HUES64 (cell line): ENCODE results near the gene NCAPH2. TPM values are rescaled to one million over a fixed set of nuclear protein-coding genes. Genes with fewer than 3 reads are reported as not detected.

Source experiments
- H3K27ac ChIP-seq: 2 replicates; pipeline ENCODE4 v1.7.0; 2013; ENCODE audit warnings: low read depth, low read length, inconsistent platforms
- H3K27me3 ChIP-seq: 2 replicates; pipeline ENCODE4 v1.6.1; 2013; ENCODE audit warnings: mild to moderate bottlenecking, low read length; ENCODE audit not compliant: insufficient read depth
- H3K36me3 ChIP-seq: 2 replicates; pipeline ENCODE4 v1.6.1; 2013; ENCODE audit warnings: mild to moderate bottlenecking, low read length; ENCODE audit not compliant: insufficient read depth
- H3K4me1 ChIP-seq: 2 replicates; pipeline ENCODE4 v1.6.1; 2013; ENCODE audit warnings: mild to moderate bottlenecking, low read length, moderate library complexity; ENCODE audit not compliant: insufficient read depth
- H3K4me3 ChIP-seq: 2 replicates; pipeline ENCODE4 v1.5.1; 2013; ENCODE audit warnings: mild to moderate bottlenecking, low read length, moderate library complexity
- H3K9ac ChIP-seq: 2 replicates; pipeline ENCODE4 v1.6.1; 2013; ENCODE audit warnings: mild to moderate bottlenecking, low read depth, low read length
- H3K9me3 ChIP-seq: 2 replicates; pipeline ENCODE4 v1.6.1; 2013; ENCODE audit warnings: low read depth, low read length; ENCODE audit not compliant: insufficient read depth
- WGBS: fragments of 150-250, 120-280 bp; methylation state at CpG from one replicate; pipeline ENCODE4 v1.1.7; 2013; ENCODE audit warnings: missing lambda C conversion rate; 5-methylcytosine and 5-hydroxymethylcytosine counted together
- polyA plus RNA-seq, 2 experiments: library from polyadenylated mRNA; stranded (reverse); fragments of 50-300 nt; gene quantifications; one replicate each; pipeline ENCODE4 v1.2.3, GENCODE V29; 2013

NCAPH2 gene
- polyA plus RNA-seq (2013, experiment 1 of 2) = 42.2 TPM
- polyA plus RNA-seq (2013, experiment 2 of 2) = 35.4 TPM

- peak within 1 kb of the TSS; percentile 97 for H3K27ac ChIP-seq
- peak within 1 kb of the TSS; percentile 96 for H3K9ac ChIP-seq
- under 1% methylated on average over 66 of the region's 76 CpGs for WGBS
- peak within 1 kb of the TSS; percentile 99 for H3K4me3 ChIP-seq
- no peaks in the 10 kb centered on the region for H3K27me3 ChIP-seq
- H3K36me3 ChIP-seq = peaks cover 21% of the 10 kb centered on the region
- no peaks in the 10 kb centered on the region for H3K9me3 ChIP-seq
- peaks cover 7% of the 10 kb centered on the region for H3K4me1 ChIP-seq
Measured at GRCh38 chr22:50507991-50508884, at the start of gene NCAPH2. TSS of gene NCAPH2 (plus strand) at chr22:50508224. CDS start at chr22:50508338, 114 bp downstream.

GRCh38 chr22:50459016-50459415 lies 49.0 kb upstream of the NCAPH2 start:
- H3K36me3 ChIP-seq = peaks cover 86% of the 10 kb centered on the region
- WGBS = 95% methylated on average over 22 of the region's 22 CpGs
- no peaks in the 10 kb centered on the region for H3K4me1 ChIP-seq

GRCh38 chr22:50459496-50460140 lies 48.4 kb upstream of the NCAPH2 start:
- H3K9me3 ChIP-seq = no peaks in the 10 kb centered on the region
- peaks cover 86% of the 10 kb centered on the region for H3K36me3 ChIP-seq
- no peaks in the 10 kb centered on the region for H3K27me3 ChIP-seq
- H3K4me3 ChIP-seq = no peak overlapping the region
- 95% methylated on average over 41 of the region's 41 CpGs for WGBS
- H3K27ac ChIP-seq = no peak overlapping the region
- H3K9ac ChIP-seq = no peak overlapping the region
- H3K4me1 ChIP-seq = no peaks in the 10 kb centered on the region

More at GRCh38 chr22:50459016-50459415, 49.0 kb upstream of the NCAPH2 start:
- Histone ChIP-seq H3K27me3 (no peaks in the 10 kb centered on the region), H3K4me3 (no peak overlapping the region), H3K9ac (no peak overlapping the region), H3K9me3 (no peaks in the 10 kb centered on the region), H3K27ac (no peak overlapping the region)

- WGBS = 97% methylated on average over 17 of the region's 17 CpGs
- no peak overlapping the region for H3K27ac ChIP-seq
- H3K27me3 ChIP-seq = no peaks in the 10 kb centered on the region
- no peaks in the 10 kb centered on the region for H3K9me3 ChIP-seq
- H3K9ac ChIP-seq = no peak overlapping the region
- H3K36me3 ChIP-seq = peaks cover 86% of the 10 kb centered on the region
- no peak overlapping the region for H3K4me3 ChIP-seq
- no peaks in the 10 kb centered on the region for H3K4me1 ChIP-seq
Measured at GRCh38 chr22:50460938-50461337, 47.1 kb upstream of the NCAPH2 start.

- Histone ChIP-seq H3K4me1 (no peaks in the 10 kb centered on the region), H3K36me3 (peaks cover 89% of the 10 kb centered on the region), H3K4me3 (no peak overlapping the region), H3K9ac (no peak overlapping the region), H3K27ac (no peak overlapping the region), H3K27me3 (no peaks in the 10 kb centered on the region), H3K9me3 (no peaks in the 10 kb centered on the region)
- 96% methylated on average over 26 of the region's 26 CpGs for WGBS
Measured at GRCh38 chr22:50461536-50461935, 46.5 kb upstream of the NCAPH2 start.

GRCh38 chr22:50461979-50462540 lies 46.0 kb upstream of the NCAPH2 start:
- no peak overlapping the region for H3K9ac ChIP-seq
- peaks cover 91% of the 10 kb centered on the region for H3K36me3 ChIP-seq
- H3K27me3 ChIP-seq = no peaks in the 10 kb centered on the region
- no peaks in the 10 kb centered on the region for H3K4me1 ChIP-seq
- no peak overlapping the region for H3K4me3 ChIP-seq
- 96% methylated on average over 30 of the region's 30 CpGs for WGBS
- no peak overlapping the region for H3K27ac ChIP-seq
- H3K9me3 ChIP-seq = no peaks in the 10 kb centered on the region

GRCh38 chr22:50463188-50463900 lies 44.7 kb upstream of the NCAPH2 start:
- no peaks in the 10 kb centered on the region for H3K27me3 ChIP-seq
- no peak overlapping the region for H3K9ac ChIP-seq
- 95% methylated on average over 28 of the region's 28 CpGs for WGBS
- H3K27ac ChIP-seq = no peak overlapping the region
- H3K4me3 ChIP-seq = no peak overlapping the region
- peaks cover 93% of the 10 kb centered on the region for H3K36me3 ChIP-seq
- no peaks in the 10 kb centered on the region for H3K9me3 ChIP-seq
- H3K4me1 ChIP-seq = no peaks in the 10 kb centered on the region

- Histone ChIP-seq H3K9ac (no peak overlapping the region), H3K9me3 (no peaks in the 10 kb centered on the region), H3K27me3 (no peaks in the 10 kb centered on the region), H3K36me3 (peaks cover 82% of the 10 kb centered on the region), H3K4me3 (no peak overlapping the region), H3K27ac (no peak overlapping the region), H3K4me1 (no peaks in the 10 kb centered on the region)
- WGBS = 93% methylated on average over 24 of the region's 24 CpGs
Measured at GRCh38 chr22:50464451-50464850, 43.6 kb upstream of the NCAPH2 start.

- H3K36me3 ChIP-seq = peaks cover 73% of the 10 kb centered on the region
- H3K9me3 ChIP-seq = no peaks in the 10 kb centered on the region
- H3K4me3 ChIP-seq = no peak overlapping the region
- 95% methylated on average over 30 of the region's 30 CpGs for WGBS
- no peak overlapping the region for H3K27ac ChIP-seq
- H3K4me1 ChIP-seq = peaks cover 3% of the 10 kb centered on the region; the same call in 1 of the 2 replicates
- no peak overlapping the region for H3K9ac ChIP-seq
- no peaks in the 10 kb centered on the region for H3K27me3 ChIP-seq
Measured at GRCh38 chr22:50465066-50465930, 42.7 kb upstream of the NCAPH2 start.

- Histone ChIP-seq H3K4me1 (peaks cover 7% of the 10 kb centered on the region; the same call in 1 of the 2 replicates), H3K27ac (no peak overlapping the region), H3K9ac (no peak overlapping the region), H3K27me3 (no peaks in the 10 kb centered on the region), H3K9me3 (no peaks in the 10 kb centered on the region), H3K36me3 (peaks cover 54% of the 10 kb centered on the region), H3K4me3 (no peak overlapping the region)
- WGBS = 94% methylated on average over 24 of the region's 24 CpGs
Measured at GRCh38 chr22:50467341-50467740, 40.7 kb upstream of the NCAPH2 start.
